SK-N-SH (cell line): ENCODE data around the gene IGF1R. TPM values are rescaled to one million over a fixed set of nuclear protein-coding genes. Genes with fewer than 3 reads are reported as not detected.

ENCODE experiments used
- CTCF ChIA-PET: fragments of 300-600, 350-600 bp; formaldehyde crosslinking; extraction: SDS; loops from one replicate; lab custom pipeline; 2021; lab: Yijun Ruan, JAX
- POLR2A ChIA-PET: fragments of 350-600 bp; sonication (Branson Sonifier 250); formaldehyde crosslinking; extraction: SDS; loops from one replicate; lab custom pipeline; 2020; ENCODE audit warnings: antibody characterized with exemption, inconsistent platforms; lab: Yijun Ruan, JAX
- DNase-seq: peaks from one replicate; pipeline ENCODE4 v3.0.0; 2012
- H2AFZ ChIP-seq: fragments of 200-600 bp; sonication (generic); 2 replicates; pipeline ENCODE4 v1.8.1; 2016; ENCODE audit warnings: antibody characterized with exemption, mild to moderate bottlenecking, low read depth
- H3F3A ChIP-seq: fragments of 200-600 bp; sonication (generic); replicated peaks from 2 replicates; pipeline ENCODE3; 2016; ENCODE audit warnings: antibody characterized with exemption, mild to moderate bottlenecking; ENCODE audit not compliant: insufficient read depth
- H3K27ac ChIP-seq, 2 experiments: fragments of 200-500 bp in 1 of 2; fragments of 200-600 bp in 1 of 2; sonication (Bioruptor generic) in 1 of 2; sonication (generic), shearing (Covaris generic) in 1 of 2; 2 replicates each; pipeline versions ENCODE4 v1.5.1 to v1.6.1; 2014 to 2016; ENCODE audit warnings: low read depth in 2 of 2, inconsistent platforms in 1 of 2, low read length in 1 of 2, mild to moderate bottlenecking in 1 of 2, mixed read lengths in 1 of 2
- H3K27me3 ChIP-seq: fragments of 200-600 bp; sonication (generic), shearing (Covaris generic); 2 replicates; pipeline ENCODE4 v1.6.1; 2016; ENCODE audit warnings: mixed run types; ENCODE audit not compliant: insufficient read depth
- H3K36me3 ChIP-seq, 2 experiments: fragments of 200-500 bp in 1 of 2; fragments of 200-600 bp in 1 of 2; sonication (Bioruptor generic) in 1 of 2; sonication (generic) in 1 of 2; replicated peaks in 1 of 2; 2 replicates each; pipeline versions ENCODE3 to v1.5.1; 2014 to 2016; ENCODE audit warnings: low read length in 1 of 2, mild to moderate bottlenecking in 1 of 2; ENCODE audit not compliant: insufficient read depth in 2 of 2, control insufficient read depth in 1 of 2
- H3K4me1 ChIP-seq, 2 experiments: fragments of 200-500 bp in 1 of 2; fragments of 200-600 bp in 1 of 2; sonication (Bioruptor generic) in 1 of 2; sonication (generic), shearing (Covaris generic) in 1 of 2; 2 replicates each; pipeline versions ENCODE4 v1.5.1 to v1.6.1; 2014 to 2016; ENCODE audit warnings: low read depth in 1 of 2, low read length in 1 of 2, mixed run types in 1 of 2; ENCODE audit not compliant: insufficient read depth in 2 of 2, control insufficient read depth in 1 of 2
- H3K4me2 ChIP-seq: fragments of 200-600 bp; sonication (generic), shearing (Covaris generic); 2 replicates; pipeline ENCODE4 v1.6.1; 2017; ENCODE audit warnings: mixed run types
- H3K4me3 ChIP-seq, 2 experiments: fragments of 200-500 bp in 1 of 2; fragments of 200-600 bp in 1 of 2; sonication (Bioruptor generic) in 1 of 2; sonication (generic), shearing (Covaris generic) in 1 of 2; 2 replicates each; pipeline versions ENCODE4 v1.5.1 to v1.8.1; 2014 to 2016; ENCODE audit warnings: low read depth in 2 of 2, inconsistent platforms in 1 of 2, low read length in 1 of 2, mild to moderate bottlenecking in 1 of 2, mixed read lengths in 1 of 2, moderate library complexity in 1 of 2
- H3K79me2 ChIP-seq: fragments of 200-600 bp; sonication (generic); 2 replicates; pipeline ENCODE4 v1.8.1; 2017; ENCODE audit warnings: mild to moderate bottlenecking; ENCODE audit not compliant: insufficient read depth
- H3K9ac ChIP-seq: fragments of 200-600 bp; sonication (generic); 2 replicates; pipeline ENCODE4 v1.6.1; 2017; ENCODE audit warnings: mixed run types
- H3K9me2 ChIP-seq: fragments of 200-600 bp; sonication (generic); 2 replicates; pipeline ENCODE4 v1.6.1; 2017; ENCODE audit warnings: mixed run types
- H3K9me3 ChIP-seq: fragments of 200-600 bp; sonication (generic); 2 replicates; pipeline ENCODE4 v1.6.1; 2017; ENCODE audit warnings: mixed run types, mild to moderate bottlenecking, moderate library complexity
- H4K20me1 ChIP-seq: fragments of 200-600 bp; sonication (generic); 2 replicates; pipeline ENCODE4 v1.6.1; 2017; ENCODE audit warnings: mild to moderate bottlenecking, mixed run types; ENCODE audit not compliant: insufficient read depth
- CHD2 ChIP-seq: fragments of 150-350 bp; IDR thresholded peaks from 2 replicates; pipeline ENCODE4 v1.6.1; 2018; ENCODE audit warnings: low read length; ENCODE audit not compliant: partially characterized antibody
- CTCF ChIP-seq: fragments of 200-600 bp; sonication (generic); IDR thresholded peaks from 2 replicates; pipeline ENCODE4 v1.6.1; 2017; ENCODE audit warnings: antibody characterized with exemption, mild to moderate bottlenecking, moderate library complexity
- EP300 ChIP-seq, 2 experiments: IDR thresholded peaks; 2 replicates each; pipeline versions ENCODE4 v1.4.0 to v1.6.1; 2012; ENCODE audit warnings: borderline replicate concordance in 1 of 2, low read depth in 1 of 2, low read length in 1 of 2
- FOSL2 ChIP-seq: IDR thresholded peaks from 2 replicates; pipeline ENCODE4 v1.4.0; 2012; ENCODE audit warnings: low read depth, mild to moderate bottlenecking, moderate library complexity, borderline replicate concordance
- FOXM1 ChIP-seq: IDR thresholded peaks from 2 replicates; pipeline ENCODE4 v1.4.0; 2012; ENCODE audit warnings: low read depth, mild to moderate bottlenecking
- GATA2 ChIP-seq: sonication (generic); formaldehyde crosslinking; IDR thresholded peaks from 2 replicates; pipeline ENCODE4 v1.5.0; 2020; ENCODE audit warnings: mild to moderate bottlenecking, missing genetic modification reagents
- IRF3 ChIP-seq: fragments of 150-350 bp; IDR thresholded peaks from 2 replicates; pipeline ENCODE4 v1.6.1; 2016; ENCODE audit warnings: mild to moderate bottlenecking, low read depth, low read length
- JUND ChIP-seq: IDR thresholded peaks from 2 replicates; pipeline ENCODE4 v1.4.0; 2012
- MAX ChIP-seq: IDR thresholded peaks from 2 replicates; pipeline ENCODE4 v1.4.0; 2012; ENCODE audit warnings: low read depth
- MXI1 ChIP-seq: IDR thresholded peaks from 2 replicates; pipeline ENCODE4 v1.6.1; 2012; ENCODE audit warnings: mild to moderate bottlenecking, low read depth, low read length, improper control_type of control experiment
- POLR2AphosphoS5 ChIP-seq: IDR thresholded peaks from 2 replicates; pipeline ENCODE4 v1.6.1; 2012; ENCODE audit warnings: low read depth, low read length
- RAD21 ChIP-seq: IDR thresholded peaks from 2 replicates; pipeline ENCODE4 v1.6.1; 2012; ENCODE audit warnings: mild to moderate bottlenecking, low read length
- RCOR1 ChIP-seq: fragments of 150-350 bp; IDR thresholded peaks from 2 replicates; pipeline ENCODE4 v1.6.1; 2017; ENCODE audit warnings: antibody characterized with exemption, low read length
- SMC3 ChIP-seq: IDR thresholded peaks from 2 replicates; pipeline ENCODE4 v1.6.1; 2012; ENCODE audit warnings: low read depth, low read length, improper control_type of control experiment
- TAF1 ChIP-seq: IDR thresholded peaks from 2 replicates; pipeline ENCODE4 v1.6.1; 2012; ENCODE audit warnings: low read depth, mild to moderate bottlenecking, low read length, moderate library complexity, borderline replicate concordance
- TCF12 ChIP-seq: IDR thresholded peaks from 2 replicates; pipeline ENCODE4 v1.4.0; 2012
- YY1 ChIP-seq: IDR thresholded peaks from 2 replicates; pipeline ENCODE4 v1.4.0; 2012; ENCODE audit warnings: low read depth, mild to moderate bottlenecking
- WGBS: methylation state at CpG from one replicate; pipeline ENCODE4 v1.1.6; 2017; ENCODE audit warnings: low lambda C conversion rate; 5-methylcytosine and 5-hydroxymethylcytosine counted together
- polyA plus RNA-seq, 3 experiments: library from polyadenylated mRNA; depleted of rRNA; stranded (reverse); fragments of >200 nt; gene quantifications; 2 replicates each; pipeline ENCODE4 v1.2.3, GENCODE V29; 2012

IGF1R gene
- polyA plus RNA-seq, 1 of the 3 experiments (the other 2 are of a cell fraction), result 9.5 TPM

- ChIA-PET CTCF (interaction anchor here (0.6 to 5.0 kb wide), 29 partner anchors 11 to 461 kb away, joined by 3 to 53 read pairs (median 6); partner anchors contain the start of gene IGF1R), POLR2A (no interaction called here)
- Histone ChIP-seq H3K9me3 (no peaks in the 10 kb centered on the region), H3K4me2 (no peak overlapping the region), H3K79me2 (peaks cover 7% of the 10 kb centered on the region), H3K4me1 (peaks cover 24 to 29% of the 10 kb centered on the region in 2 experiments; a peak in 3 of 4 replicates), H3K27me3 (no peaks in the 10 kb centered on the region), H2AFZ (no peak overlapping the region), H3K27ac (peak overlapping the region; percentile 25 to 73; a peak in 3 of 4 replicates), H3K9me2 (no peaks in the 10 kb centered on the region), H4K20me1 (no peaks in the 10 kb centered on the region), H3K36me3 (no peaks in the 10 kb centered on the region), H3K9ac (peak overlapping the region; percentile 11; the same call in 1 of the 2 replicates), H3F3A (peaks cover 20% of the 10 kb centered on the region), H3K4me3 (no peak overlapping the region)
- no peak for DNase-seq
- 51% methylated on average over 9 of the region's 9 CpGs for WGBS
- TF ChIP-seq TCF12, result peak; percentile 73; the same call in 1 of the 2 replicates
- TF ChIP-seq MXI1, result no peak
- peak; percentile 53; the same call in 1 of the 2 replicates for TF ChIP-seq FOSL2
- TF ChIP-seq JUND, result peak; percentile 65
Measured at GRCh38 chr15:98903377-98904018, 255.2 kb downstream of the IGF1R start.

- POLR2A ChIA-PET, result no interaction called here
- Histone ChIP-seq H3F3A (peaks cover 15% of the 10 kb centered on the region), H3K9me3 (no peaks in the 10 kb centered on the region)
- peak; percentile 84 for DNase-seq
- WGBS, result 33% methylated on average over 4 of the region's 4 CpGs
- peak; percentile 83 for TF ChIP-seq TCF12
- TF ChIP-seq RCOR1, result peak; percentile 60; the same call in 1 of the 2 replicates
- TF ChIP-seq POLR2AphosphoS5, result no peak
- no peak for TF ChIP-seq YY1
- TF ChIP-seq CHD2, result peak; percentile 58
- peak; percentile 93 for TF ChIP-seq RAD21
- peak; percentile 74 for TF ChIP-seq GATA2 (CRISPR knock-in tag)
- TF ChIP-seq IRF3, result no peak
- 0 out of 2 replicates have a peak, but pooled peaks have one; percentile 16 for TF ChIP-seq MAX
- no peak for TF ChIP-seq FOXM1
- TF ChIP-seq CTCF, result peak; percentile 75
- peak; percentile 34; the same call in 1 of the 2 replicates for TF ChIP-seq MXI1
- TF ChIP-seq EP300 (IDR thresholded peaks at IDR 0.05; ENCODE audit: borderline replicate concordance in 1 of 2, low read depth in 1 of 2, low read length in 1 of 2), result no peak; a peak in 1 of 4 replicates
- no peak; the same call in 1 of the 2 replicates for TF ChIP-seq TAF1
- TF ChIP-seq SMC3, result peak; percentile 82
- TF ChIP-seq, all 33 proteins: peak for 9
- Histone ChIP-seq H3K4me1 (peaks cover 24 to 28% of the 10 kb centered on the region in 2 experiments; a peak in 3 of 4 replicates), H3K79me2 (peaks cover 4% of the 10 kb centered on the region; the same call in 1 of the 2 replicates), H3K36me3 (no peaks in the 10 kb centered on the region), H3K27ac (peak overlapping the region; percentile 48 to 73; a peak in 3 of 4 replicates), H3K4me3 (no peak overlapping the region), H3K9ac (no peak overlapping the region), H3K9me2 (no peaks in the 10 kb centered on the region), H3K27me3 (no peaks in the 10 kb centered on the region), H4K20me1 (no peaks in the 10 kb centered on the region), H2AFZ (no peak overlapping the region), H3K4me2 (no peak overlapping the region)
- CTCF ChIA-PET, result interaction anchor here (0.7 to 5.0 kb wide), 41 partner anchors 10 to 462 kb away, joined by 3 to 53 read pairs (median 5); partner anchors contain the start of gene IGF1R
Measured at GRCh38 chr15:98904544-98904943, 256.2 kb downstream of the IGF1R start.
